ENCODE results near the gene FSCN2.
A peak's percentile ranks its signal among the peaks of the same experiment; 100 is the strongest.

The FSCN2 gene

GRCh38 chr17:81544281-81544974 lies 16.3 kb downstream of the FSCN2 start:
- no peak for DNase-seq

GRCh38 chr17:81545160-81545949 lies 17.2 kb downstream of the FSCN2 start:
- no peak for DNase-seq

- DNase-seq, result no peak
These were observed 18.9 kb downstream of the FSCN2 start for GRCh38 chr17:81546906-81547613.

GRCh38 chr17:81547614-81547982 lies 19.4 kb downstream of the FSCN2 start:
- DNase-seq, result no peak

GRCh38 chr17:81549031-81549557 lies 20.9 kb downstream of the FSCN2 start:
- DNase-seq, result no peak

- no peak for DNase-seq
These were observed 21.6 kb downstream of the FSCN2 start for GRCh38 chr17:81549826-81550225.

- no peak for DNase-seq
These were observed 22.1 kb downstream of the FSCN2 start for GRCh38 chr17:81550285-81550684.

GRCh38 chr17:81550830-81551457 lies 22.8 kb downstream of the FSCN2 start:
- no peak for DNase-seq

- no peak for DNase-seq
These were observed 23.5 kb downstream of the FSCN2 start for GRCh38 chr17:81551458-81552243.

GRCh38 chr17:81552244-81553017 lies 24.3 kb downstream of the FSCN2 start, which contains the start of gene FAAP100:
TSS of gene FAAP100 (minus strand) at chr17:81552353. CDS start at chr17:81552330, 23 bp downstream.
- peak; percentile 84 for DNase-seq

GRCh38 chr17:81553018-81553615 lies 24.9 kb downstream of the FSCN2 start:
- DNase-seq, result peak; percentile 89

- DNase-seq, result peak; percentile 58
These were observed 25.5 kb downstream of the FSCN2 start for GRCh38 chr17:81553616-81554181.

- DNase-seq, result no peak
These were observed 28.1 kb downstream of the FSCN2 start for GRCh38 chr17:81556175-81556691.

GRCh38 chr17:81556863-81557262 lies 28.7 kb downstream of the FSCN2 start:
- no peak for DNase-seq

- no peak for DNase-seq
These were observed 29.3 kb downstream of the FSCN2 start for GRCh38 chr17:81557276-81558114.

- DNase-seq, result no peak
These were observed 29.9 kb downstream of the FSCN2 start for GRCh38 chr17:81558115-81558468.

- no peak for DNase-seq
These were observed 31.0 kb downstream of the FSCN2 start for GRCh38 chr17:81558941-81559806.

GRCh38 chr17:81561494-81561885 lies 33.3 kb downstream of the FSCN2 start:
- DNase-seq, result no peak
